Loucy (cell line): ENCODE results near the gene ZNF581.

Experiments used
- CTCF ChIP-seq: fragments of 200-600 bp; sonication (generic); conservative IDR thresholded peaks from 2 replicates; pipeline ENCODE4 v1.5.1; 2014; ENCODE audit warnings: mild to moderate bottlenecking, antibody characterized with exemption, low read length
- EZH2phosphoT487 ChIP-seq: fragments of 200-600 bp; IDR thresholded peaks from 2 replicates; pipeline ENCODE4 v1.6.1; 2018; ENCODE audit warnings: antibody characterized with exemption, mild to moderate bottlenecking, moderate library complexity, borderline replicate concordance

GRCh38 chr19:55638864-55639359 lies 4.5 kb upstream of the ZNF581 start:
- peak; percentile 75 for TF ChIP-seq CTCF
- TF ChIP-seq EZH2phosphoT487, result no peak
